GM18861 (cell line): Measurements from ENCODE around the gene ANKRD33.

Source experiments
- ATAC-seq: cut with Tn5 transposase; IDR thresholded peaks from one replicate; pipeline ENCODE4 v1.9.1; 2021; ENCODE audit not compliant: unreplicated experiment

Gene ANKRD33

GRCh38 chr12:51860986-51861385 lies 26.9 kb upstream of the ANKRD33 start:
- no peak for ATAC-seq

- no peak for ATAC-seq
These were observed 25.0 kb upstream of the ANKRD33 start for GRCh38 chr12:51862947-51863346.

- ATAC-seq: no peak
These were observed 24.5 kb upstream of the ANKRD33 start for GRCh38 chr12:51863363-51863932.

GRCh38 chr12:51863933-51864832 lies 23.7 kb upstream of the ANKRD33 start:
- ATAC-seq: no peak

- no peak for ATAC-seq
These were observed 22.9 kb upstream of the ANKRD33 start for GRCh38 chr12:51864833-51865670.

GRCh38 chr12:51865757-51866270 lies 22.1 kb upstream of the ANKRD33 start:
- ATAC-seq: no peak

- ATAC-seq: no peak
These were observed 21.6 kb upstream of the ANKRD33 start for GRCh38 chr12:51866324-51866723.

- no peak for ATAC-seq
These were observed 21.1 kb upstream of the ANKRD33 start for GRCh38 chr12:51866762-51867161.

- ATAC-seq: no peak
These were observed 20.5 kb upstream of the ANKRD33 start for GRCh38 chr12:51867371-51867770.

- no peak for ATAC-seq
These were observed 20.0 kb upstream of the ANKRD33 start for GRCh38 chr12:51867796-51868428.

- no peak for ATAC-seq
These were observed 18.9 kb upstream of the ANKRD33 start for GRCh38 chr12:51868821-51869495.

GRCh38 chr12:51869496-51869865 lies 18.4 kb upstream of the ANKRD33 start:
- no peak for ATAC-seq

- no peak for ATAC-seq
These were observed 18.0 kb upstream of the ANKRD33 start for GRCh38 chr12:51869931-51870330.

GRCh38 chr12:51870504-51870903 lies 17.4 kb upstream of the ANKRD33 start:
- no peak for ATAC-seq

- no peak for ATAC-seq
These were observed 16.8 kb upstream of the ANKRD33 start for GRCh38 chr12:51871126-51871525.

GRCh38 chr12:51871918-51872688 lies 15.8 kb upstream of the ANKRD33 start:
- no peak for ATAC-seq

- no peak for ATAC-seq
These were observed 15.3 kb upstream of the ANKRD33 start for GRCh38 chr12:51872689-51872981.

- ATAC-seq: no peak
These were observed 14.5 kb upstream of the ANKRD33 start for GRCh38 chr12:51873251-51873994.

- no peak for ATAC-seq
These were observed 13.9 kb upstream of the ANKRD33 start for GRCh38 chr12:51874000-51874399.
